HG03159 (cell line): ENCODE measurements around the gene RANBP17.

Experiments used
- ATAC-seq: cut with Tn5 transposase; IDR thresholded peaks from one replicate; pipeline ENCODE4 v1.9.1; 2021; ENCODE audit warnings: mild to moderate bottlenecking, moderate library complexity; ENCODE audit not compliant: unreplicated experiment

The RANBP17 gene

GRCh38 chr5:171344936-171345608, 483.3 kb downstream of the RANBP17 start:
- no peak for ATAC-seq
